GM23338 (cell line): Measurements from ENCODE around the gene SART1. TPM values are rescaled to one million over a fixed set of nuclear protein-coding genes. Genes with fewer than 3 reads are reported as not detected.

Source experiments
- ATAC-seq: fragments of 200-7000 bp; cut with Tn5 transposase; 3 replicates; pipeline ENCODE4 v1.9.1; 2020
- DNase-seq: peaks from one replicate; pipeline ENCODE4 v3.0.0-alpha.2; 2015; ENCODE audit warnings: low spot score
- H2AFZ ChIP-seq: fragments of 200-600 bp; sonication (generic); 2 replicates; pipeline ENCODE4 v1.8.0; 2016; ENCODE audit warnings: antibody characterized with exemption, mild to moderate bottlenecking, moderate library complexity
- H3F3A ChIP-seq: fragments of 200-600 bp; sonication (generic); replicated peaks from 2 replicates; pipeline ENCODE4 v1.8.0; 2017; ENCODE audit warnings: antibody characterized with exemption, mixed run types, low read depth
- H3K27ac ChIP-seq: fragments of 200-600 bp; sonication (generic); 2 replicates; pipeline ENCODE4 v1.6.1; 2016; ENCODE audit warnings: low read depth
- H3K27me3 ChIP-seq: fragments of 200-600 bp; sonication (generic); 2 replicates; pipeline ENCODE4 v1.8.0; 2016; ENCODE audit warnings: mild to moderate bottlenecking, mixed run types, moderate library complexity; ENCODE audit not compliant: insufficient read depth
- H3K36me3 ChIP-seq: fragments of 200-600 bp; sonication (generic); 2 replicates; pipeline ENCODE4 v1.8.0; 2016; ENCODE audit warnings: mild to moderate bottlenecking; ENCODE audit not compliant: insufficient read depth
- H3K4me1 ChIP-seq: fragments of 200-600 bp; sonication (generic); 2 replicates; pipeline ENCODE4 v1.8.0; 2016; ENCODE audit warnings: mild to moderate bottlenecking, moderate library complexity; ENCODE audit not compliant: insufficient read depth
- H3K4me2 ChIP-seq: fragments of 200-600 bp; sonication (generic); 2 replicates; pipeline ENCODE4 v1.7.1; 2017; ENCODE audit warnings: mixed run types
- H3K4me3 ChIP-seq: fragments of 200-600 bp; sonication (generic); 2 replicates; pipeline ENCODE4 v1.6.1; 2016; ENCODE audit warnings: mixed run types
- H3K79me2 ChIP-seq: fragments of 200-600 bp; sonication (generic); replicated peaks from 2 replicates; pipeline ENCODE4 v1.8.0; 2017; ENCODE audit warnings: mild to moderate bottlenecking; ENCODE audit not compliant: insufficient read depth
- H3K9me2 ChIP-seq: fragments of 200-600 bp; sonication (generic); 2 replicates; pipeline ENCODE4 v1.8.0; 2017; ENCODE audit not compliant: insufficient read depth
- H4K20me1 ChIP-seq: fragments of 200-600 bp; sonication (generic); replicated peaks from 2 replicates; pipeline ENCODE4 v1.8.0; 2017; ENCODE audit warnings: mild to moderate bottlenecking; ENCODE audit not compliant: insufficient read depth
- H3K27ac Mint-ChIP-seq: 2 replicates; pipeline ENCODE4 v1.8.0; 2020; ENCODE audit warnings: inconsistent platforms, mild to moderate bottlenecking, moderate library complexity, mixed read lengths
- H3K27me3 Mint-ChIP-seq: 3 replicates; pipeline ENCODE4 v1.8.0; 2022; ENCODE audit warnings: low read depth, mild to moderate bottlenecking, moderate library complexity, mixed read lengths, inconsistent platforms; ENCODE audit not compliant: insufficient read depth, poor library complexity
- H3K36me3 Mint-ChIP-seq: 3 replicates; pipeline ENCODE4 v1.8.0; 2021; ENCODE audit warnings: low read depth, mild to moderate bottlenecking, inconsistent platforms, moderate library complexity, mixed read lengths
- H3K4me1 Mint-ChIP-seq: 3 replicates; pipeline ENCODE4 v1.8.0; 2020; ENCODE audit warnings: mild to moderate bottlenecking, inconsistent platforms, mixed read lengths
- H3K4me3 Mint-ChIP-seq: 3 replicates; pipeline ENCODE4 v1.8.0; 2021; ENCODE audit warnings: moderate library complexity, mild to moderate bottlenecking, inconsistent platforms, mixed read lengths
- H3K9me3 Mint-ChIP-seq: 3 replicates; pipeline ENCODE4 v1.8.0; 2020; ENCODE audit warnings: moderate library complexity, mild to moderate bottlenecking, inconsistent platforms, mixed read lengths
- CTCF ChIP-seq, 2 experiments: fragments of 200-600 bp in 1 of 2; sonication (generic) in 1 of 2; conservative IDR thresholded peaks; 2 replicates each; pipeline versions ENCODE4 v1.5.1 to v1.6.1; 2016 to 2017; ENCODE audit warnings: antibody characterized with exemption in 2 of 2, low read depth in 2 of 2, mild to moderate bottlenecking in 2 of 2, moderate library complexity in 1 of 2
- ETS1 ChIP-seq: IDR thresholded peaks from 2 replicates; pipeline ENCODE4 v1.6.1; 2016; ENCODE audit warnings: antibody characterized with exemption
- REST ChIP-seq: IDR thresholded peaks from one replicate; pipeline ENCODE4 v1.6.1; 2018; ENCODE audit warnings: antibody characterized with exemption; ENCODE audit not compliant: unreplicated experiment
- ZNF462 ChIP-seq: fragments of 250-450 bp; sonication (Bioruptor Pico); IDR thresholded peaks from 2 replicates; pipeline ENCODE4 v1.5.0; 2020; ENCODE audit warnings: mild to moderate bottlenecking, moderate library complexity
- polyA plus RNA-seq: library from polyadenylated mRNA; unstranded; fragments of >200 nt; fragmentation: Nextera tagmentation; extraction: Ambion mirVana; gene quantifications from 2 replicates; pipeline ENCODE4 v1.2.1, GENCODE V29; 2016
- total RNA-seq: library from RNA; depleted of rRNA; stranded (reverse); fragments of >200 nt; shearing (Covaris generic); gene quantifications from 2 replicates; pipeline ENCODE4 v1.2.3, GENCODE V29; 2014

The SART1 gene
- total and polyA plus RNA-seq, 2 experiments from 2014 or later: 43.9 to 91.0 TPM

GRCh38 chr11:65965986-65966762, 4.6 kb downstream of the SART1 start:
- peaks cover 8% of the 10 kb centered on the region for H3K4me1 ChIP-seq
- H3K27ac ChIP-seq: no peak overlapping the region
- Mint-ChIP-seq H3K4me1 (peaks cover 17% of the 10 kb centered on the region), H3K4me3 (no peak overlapping the region), H3K27ac (no peak overlapping the region), H3K9me3 (peaks cover 6% of the 10 kb centered on the region), H3K27me3 (peaks cover 20% of the 10 kb centered on the region), H3K36me3 (peaks cover 66% of the 10 kb centered on the region)
- H3K36me3 ChIP-seq: no peaks in the 10 kb centered on the region; the same call in 1 of the 2 replicates
- TF ChIP-seq ETS1: no peak
- peak in 1 of 2 experiments; percentile 27; a peak in 2 of 4 replicates for TF ChIP-seq CTCF (conservative IDR thresholded peaks at IDR 0.05; ENCODE audit: low read depth in 2 of 2)
- ATAC-seq (no peak), DNase-seq (no peak)
- H3F3A ChIP-seq: peaks cover 3% of the 10 kb centered on the region; the same call in 1 of the 2 replicates
- H3K79me2 ChIP-seq: peaks cover 26% of the 10 kb centered on the region
- H3K9me2 ChIP-seq: no peaks in the 10 kb centered on the region
- H3K27me3 ChIP-seq: no peaks in the 10 kb centered on the region
- no peak overlapping the region for H3K4me2 ChIP-seq
- no peak overlapping the region for H3K4me3 ChIP-seq
- peaks cover 13% of the 10 kb centered on the region for H4K20me1 ChIP-seq
- H2AFZ ChIP-seq: no peak overlapping the region

- H3K4me3 Mint-ChIP-seq: no peak overlapping the region
- H3K9me3 Mint-ChIP-seq: peaks cover 7% of the 10 kb centered on the region; the same call in 2 of the 3 replicates
- Histone ChIP-seq H3K4me1 (peaks cover 5% of the 10 kb centered on the region), H3K27ac (no peak overlapping the region), H3K36me3 (no peaks in the 10 kb centered on the region; the same call in 1 of the 2 replicates), H3F3A (no peaks in the 10 kb centered on the region; the same call in 1 of the 2 replicates), H4K20me1 (peaks cover 9% of the 10 kb centered on the region), H3K79me2 (peaks cover 22% of the 10 kb centered on the region), H3K4me2 (no peak overlapping the region), H2AFZ (no peak overlapping the region), H3K4me3 (no peak overlapping the region), H3K27me3 (no peaks in the 10 kb centered on the region), H3K9me2 (no peaks in the 10 kb centered on the region)
- peaks cover 16% of the 10 kb centered on the region for H3K27me3 Mint-ChIP-seq
- peaks cover 13% of the 10 kb centered on the region for H3K4me1 Mint-ChIP-seq
- ATAC-seq (no peak), DNase-seq (no peak)
- no peak overlapping the region for H3K27ac Mint-ChIP-seq
- peaks cover 74% of the 10 kb centered on the region for H3K36me3 Mint-ChIP-seq
- no peak for TF ChIP-seq ZNF462 (CRISPR knock-in tag)
- TF ChIP-seq ETS1: no peak
- no peak for TF ChIP-seq REST
Observed at GRCh38 chr11:65967329-65967934, 5.9 kb downstream of the SART1 start.
